IMR-90 (cell line): ENCODE measurements around the gene ANKRD11. TPM values are rescaled to one million over a fixed set of nuclear protein-coding genes. Genes with fewer than 3 reads are reported as not detected.
"Not testable (repeated sequence)": the region's sequence is repeated elsewhere in the genome, so short reads cannot be mapped to it uniquely, and the experiment has no call there.

ENCODE experiments used
- ATAC-seq: fragments of 200-7000 bp; cut with Tn5 transposase; 2 replicates; pipeline ENCODE4 v1.9.1; 2020; ENCODE audit warnings: low read depth, mild to moderate bottlenecking, moderate library complexity
- BruUV-seq: library from RNA; stranded (reverse); fragments of 400-500 nt; replicated peaks from 2 replicates; lab custom pipeline; 2021; lab: Mats Ljungman, UMichigan
- CTCF ChIA-PET: fragments of 300-600 bp; formaldehyde crosslinking; extraction: SDS; loops from one replicate; lab custom pipeline; 2021; ENCODE audit warnings: antibody characterized with exemption; lab: Yijun Ruan, JAX
- POLR2A ChIA-PET: fragments of 300-600 bp; sonication (Branson Sonifier 250); formaldehyde crosslinking; loops from one replicate; lab custom pipeline; 2022; ENCODE audit warnings: antibody characterized with exemption; ENCODE audit not compliant: unreplicated experiment; lab: Charles Lee
- DNase-seq: peaks from one replicate; pipeline ENCODE4 v3.0.0; 2013
- H2AFZ ChIP-seq: replicated peaks from 2 replicates; pipeline ENCODE3; 2013; ENCODE audit warnings: low read length, mild to moderate bottlenecking; ENCODE audit not compliant: poor library complexity
- H2AK5ac ChIP-seq: 2 replicates; pipeline ENCODE4 v1.6.1; 2013; ENCODE audit warnings: low read depth, low read length, inconsistent platforms
- H2AK9ac ChIP-seq: replicated peaks from 2 replicates; pipeline ENCODE3; 2013; ENCODE audit warnings: mild to moderate bottlenecking, low read depth, low read length, moderate library complexity; ENCODE audit not compliant: poor library complexity
- H2BK120ac ChIP-seq: 2 replicates; pipeline ENCODE4 v1.6.1; 2013; ENCODE audit warnings: low read depth, low read length, inconsistent platforms
- H2BK15ac ChIP-seq: 3 replicates; pipeline ENCODE4 v1.6.1; 2013; ENCODE audit warnings: low read depth, low read length, inconsistent platforms
- H2BK20ac ChIP-seq: 2 replicates; pipeline ENCODE4 v1.6.1; 2013; ENCODE audit warnings: low read depth, mild to moderate bottlenecking, inconsistent platforms, low read length, moderate library complexity
- H2BK5ac ChIP-seq: 2 replicates; pipeline ENCODE4 v1.6.1; 2013; ENCODE audit warnings: mild to moderate bottlenecking, low read depth, low read length, inconsistent platforms; ENCODE audit not compliant: poor library complexity, severe bottlenecking
- H3K14ac ChIP-seq: replicated peaks from 2 replicates; pipeline ENCODE4 v1.6.1; 2013; ENCODE audit warnings: low read depth, low read length, inconsistent platforms
- H3K18ac ChIP-seq: 2 replicates; pipeline ENCODE4 v1.6.1; 2013; ENCODE audit warnings: low read depth, low read length, control low read depth
- H3K23ac ChIP-seq: 2 replicates; pipeline ENCODE4 v1.6.1; 2013; ENCODE audit warnings: low read depth, low read length, inconsistent platforms
- H3K27ac ChIP-seq: 2 replicates; pipeline ENCODE4 v1.5.1; 2013; ENCODE audit warnings: mild to moderate bottlenecking, control low read depth, low read length; ENCODE audit not compliant: insufficient read depth
- H3K27me3 ChIP-seq: 2 replicates; pipeline ENCODE4 v1.6.1; 2013; ENCODE audit warnings: low read length; ENCODE audit not compliant: control insufficient read depth, insufficient read depth
- H3K36me3 ChIP-seq: 2 replicates; pipeline ENCODE4 v1.6.1; 2013; ENCODE audit warnings: low read length, mixed read lengths; ENCODE audit not compliant: control insufficient read depth, insufficient read depth
- H3K4ac ChIP-seq: 2 replicates; pipeline ENCODE4 v1.6.1; 2013; ENCODE audit warnings: low read depth, low read length, inconsistent platforms
- H3K4me1 ChIP-seq: 2 replicates; pipeline ENCODE4 v1.6.1; 2013; ENCODE audit warnings: low read length, mixed read lengths; ENCODE audit not compliant: control insufficient read depth, insufficient read depth
- H3K4me2 ChIP-seq: 2 replicates; pipeline ENCODE4 v1.6.1; 2013; ENCODE audit warnings: low read depth, mild to moderate bottlenecking, control low read depth, low read length, moderate library complexity
- H3K4me3 ChIP-seq: 2 replicates; pipeline ENCODE4 v1.5.1; 2013; ENCODE audit warnings: low read depth, mild to moderate bottlenecking, control low read depth, low read length, moderate library complexity; ENCODE audit not compliant: insufficient read depth
- H3K56ac ChIP-seq: 2 replicates; pipeline ENCODE4 v1.6.1; 2013; ENCODE audit warnings: low read length, inconsistent platforms; ENCODE audit not compliant: insufficient read depth; ENCODE audit errors: extremely low read depth
- H3K79me1 ChIP-seq, 2 experiments: 2 replicates each; pipeline ENCODE4 v1.6.1; 2013; ENCODE audit warnings: low read length in 2 of 2, inconsistent platforms in 1 of 2, low read depth in 1 of 2
- H3K9ac ChIP-seq: 2 replicates; pipeline ENCODE4 v1.6.1; 2013; ENCODE audit warnings: low read depth, low read length, control low read depth
- H3K9me1 ChIP-seq: 2 replicates; pipeline ENCODE4 v1.6.1; 2013; ENCODE audit warnings: low read length, inconsistent platforms; ENCODE audit not compliant: insufficient read depth
- H3K9me3 ChIP-seq: 2 replicates; pipeline ENCODE4 v1.6.1; 2013; ENCODE audit warnings: low read length; ENCODE audit not compliant: control insufficient read depth, insufficient read depth
- H4K20me1 ChIP-seq: 2 replicates; pipeline ENCODE4 v1.6.1; 2013; ENCODE audit warnings: low read length, inconsistent platforms; ENCODE audit not compliant: insufficient read depth
- H4K5ac ChIP-seq: 2 replicates; pipeline ENCODE4 v1.6.1; 2013; ENCODE audit warnings: mild to moderate bottlenecking, low read depth, low read length, control low read depth
- H4K8ac ChIP-seq, 2 experiments: 2 replicates each; pipeline ENCODE4 v1.6.1; 2013; ENCODE audit warnings: low read depth in 2 of 2, low read length in 2 of 2, control low read depth in 1 of 2, inconsistent platforms in 1 of 2
- H4K91ac ChIP-seq: 2 replicates; pipeline ENCODE4 v1.6.1; 2013; ENCODE audit warnings: low read depth, low read length, inconsistent platforms; ENCODE audit not compliant: insufficient read depth
- WGBS, 2 experiments: methylation state at CpG; one replicate each; pipeline versions ENCODE4 v1.1.5 to v1.1.7; 2013; ENCODE audit warnings: missing lambda C conversion rate in 2 of 2; ENCODE audit not compliant: insufficient read length in 1 of 2; ENCODE audit errors: extremely low coverage in 2 of 2; 5-methylcytosine and 5-hydroxymethylcytosine counted together
- dilution Hi-C: fragments of 300-500 bp; cut with HindIII; formaldehyde crosslinking; loops from one replicate; pipeline ENCODE4 v1.14.3; 2018; ENCODE audit warnings: low sequenced_read_pairs; ENCODE audit not compliant: unreplicated experiment
- in situ Hi-C: fragments of 300-500 bp; cut with MboI; formaldehyde crosslinking; loops from 3 replicates; pipeline ENCODE4 v1.14.3; 2019; ENCODE audit warnings: low sequenced_read_pairs, inconsistent platforms, mixed read lengths
- intact Hi-C: fragments of 100-400 bp; cut with micrococcal nuclease; formaldehyde crosslinking; loops from 2 replicates; pipeline ENCODE4 v1.10.0; 2022
- polyA plus RNA-seq, 3 experiments: library from polyadenylated mRNA; depleted of rRNA; stranded (reverse); fragments of >200 nt; gene quantifications; 2 replicates each; pipeline ENCODE4 v1.2.3, GENCODE V29; 2012; ENCODE audit warnings: low replicate concordance in 1 of 3
- total RNA-seq: library from RNA; depleted of rRNA; stranded (reverse); fragments of >200 nt; gene quantifications from 2 replicates; pipeline ENCODE4 v1.2.3, GENCODE V29; 2012

ANKRD11 gene
- total and polyA plus RNA-seq, 2 of the 4 experiments (the other 2 are of a cell fraction): 46.8 to 71.9 TPM

DNA sequence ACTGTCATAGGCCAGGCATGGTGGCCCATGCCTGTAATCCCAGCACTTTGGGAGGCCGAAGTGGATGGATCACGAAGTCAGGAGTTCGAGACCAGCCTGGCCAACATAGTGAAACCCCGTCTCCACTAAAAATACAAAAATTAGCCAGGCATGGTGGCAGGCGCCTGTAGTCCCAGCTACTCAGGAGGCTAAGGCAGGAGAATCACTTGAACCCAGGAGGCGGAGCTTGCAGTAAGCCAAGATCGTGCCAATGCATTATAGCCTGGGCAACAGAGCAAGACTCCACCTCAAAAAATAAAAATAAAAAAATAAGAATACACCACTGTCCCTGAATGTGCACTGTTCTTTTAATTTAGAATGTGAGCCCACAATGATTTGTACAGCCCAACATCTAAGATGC, 61.8 kb downstream of the ANKRD11 start:
- dilution Hi-C loops, H3K27ac ChIP-seq, H4K91ac ChIP-seq, H3K56ac ChIP-seq, H3K9me3 ChIP-seq, CTCF ChIA-PET, H3K4me2 ChIP-seq, intact Hi-C loops, H2AK9ac ChIP-seq, H4K5ac ChIP-seq, H3K27me3 ChIP-seq, H2BK15ac ChIP-seq, H3K14ac ChIP-seq, POLR2A ChIA-PET, H3K9ac ChIP-seq, H3K36me3 ChIP-seq, H2AK5ac ChIP-seq, H2AFZ ChIP-seq, ATAC-seq, H4K8ac ChIP-seq, H3K18ac ChIP-seq, H2BK120ac ChIP-seq, H3K4ac ChIP-seq, H3K23ac ChIP-seq, BruUV-seq, H3K4me3 ChIP-seq, H2BK5ac ChIP-seq, H2BK20ac ChIP-seq, DNase-seq, in situ Hi-C loops: not testable (repeated sequence)
- H3K9me1 ChIP-seq: peaks cover 56% of the 10 kb centered on the region
- H3K79me1 ChIP-seq: peaks cover 3 to 79% of the 10 kb centered on the region in 2 experiments; a peak in 3 of 4 replicates
- no CpG with 5 or more reads among the region's 7 CpGs for WGBS, 2 experiments
- H4K20me1 ChIP-seq: peaks cover 88% of the 10 kb centered on the region
- H3K4me1 ChIP-seq: peaks cover 25% of the 10 kb centered on the region
